Measurements from ENCODE around the gene CBFA2T2.
"Not testable (repeated sequence)": the region's sequence is repeated elsewhere in the genome, so short reads cannot be mapped to it uniquely, and the experiment has no call there.

The CBFA2T2 gene

DNA sequence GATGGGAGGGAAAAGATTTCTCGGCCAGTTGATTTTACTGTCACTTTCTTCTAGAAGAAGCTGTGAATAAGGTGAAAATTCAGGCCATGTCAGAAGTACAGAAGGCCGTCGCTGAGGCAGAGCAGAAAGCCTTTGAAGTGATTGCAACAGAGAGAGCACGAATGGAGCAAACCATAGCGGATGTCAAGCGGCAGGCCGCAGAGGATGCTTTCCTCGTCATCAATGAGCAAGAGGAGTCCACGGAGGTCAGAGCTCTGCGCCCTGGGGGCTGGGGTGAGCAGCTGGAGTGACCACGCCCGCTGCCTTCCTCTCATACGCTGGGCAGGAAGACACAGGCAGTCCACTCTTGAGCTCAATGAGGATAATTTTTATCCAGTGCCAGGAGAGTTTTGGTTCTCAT is 150.4 kb downstream of the CBFA2T2 start:
- H3K4me3 ChIP-seq (ENCODE audit: low read depth, low read length): no peak overlapping the region
- TF ChIP-seq, protein P1, sequence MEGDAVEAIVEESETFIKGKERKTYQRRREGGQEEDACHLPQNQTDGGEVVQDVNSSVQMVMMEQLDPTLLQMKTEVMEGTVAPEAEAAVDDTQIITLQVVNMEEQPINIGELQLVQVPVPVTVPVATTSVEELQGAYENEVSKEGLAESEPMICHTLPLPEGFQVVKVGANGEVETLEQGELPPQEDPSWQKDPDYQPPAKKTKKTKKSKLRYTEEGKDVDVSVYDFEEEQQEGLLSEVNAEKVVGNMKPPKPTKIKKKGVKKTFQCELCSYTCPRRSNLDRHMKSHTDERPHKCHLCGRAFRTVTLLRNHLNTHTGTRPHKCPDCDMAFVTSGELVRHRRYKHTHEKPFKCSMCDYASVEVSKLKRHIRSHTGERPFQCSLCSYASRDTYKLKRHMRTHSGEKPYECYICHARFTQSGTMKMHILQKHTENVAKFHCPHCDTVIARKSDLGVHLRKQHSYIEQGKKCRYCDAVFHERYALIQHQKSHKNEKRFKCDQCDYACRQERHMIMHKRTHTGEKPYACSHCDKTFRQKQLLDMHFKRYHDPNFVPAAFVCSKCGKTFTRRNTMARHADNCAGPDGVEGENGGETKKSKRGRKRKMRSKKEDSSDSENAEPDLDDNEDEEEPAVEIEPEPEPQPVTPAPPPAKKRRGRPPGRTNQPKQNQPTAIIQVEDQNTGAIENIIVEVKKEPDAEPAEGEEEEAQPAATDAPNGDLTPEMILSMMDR (IDR thresholded peaks at IDR 0.05; ENCODE audit: low read depth, low read length): no peak

- no peak overlapping the region for H3K4me3 ChIP-seq (ENCODE audit: low read depth, low read length)
- TF ChIP-seq, protein P1 (IDR thresholded peaks at IDR 0.05; ENCODE audit: low read depth, low read length): no peak
These were observed 154.6 kb downstream of the CBFA2T2 start for GRCh38 chr20:33644313-33645071.

DNA sequence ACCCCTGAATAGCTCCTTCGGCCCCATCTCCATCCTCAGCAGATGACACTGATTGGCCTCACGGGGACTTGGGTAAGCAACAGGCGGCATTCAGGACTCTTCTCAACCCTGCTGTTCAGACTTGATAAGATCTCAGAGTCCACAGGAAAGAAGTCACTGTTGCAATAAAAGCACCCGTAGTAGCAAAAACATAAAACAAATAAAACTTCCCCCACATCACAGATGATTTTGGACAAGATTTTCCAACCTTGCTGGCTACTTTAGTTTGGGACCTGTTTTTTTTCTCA is 155.1 kb downstream of the CBFA2T2 start:
- TF ChIP-seq, protein P1 (IDR thresholded peaks at IDR 0.05; ENCODE audit: low read depth, low read length): no peak
- H3K4me3 ChIP-seq (ENCODE audit: low read depth, low read length): no peak overlapping the region

DNA sequence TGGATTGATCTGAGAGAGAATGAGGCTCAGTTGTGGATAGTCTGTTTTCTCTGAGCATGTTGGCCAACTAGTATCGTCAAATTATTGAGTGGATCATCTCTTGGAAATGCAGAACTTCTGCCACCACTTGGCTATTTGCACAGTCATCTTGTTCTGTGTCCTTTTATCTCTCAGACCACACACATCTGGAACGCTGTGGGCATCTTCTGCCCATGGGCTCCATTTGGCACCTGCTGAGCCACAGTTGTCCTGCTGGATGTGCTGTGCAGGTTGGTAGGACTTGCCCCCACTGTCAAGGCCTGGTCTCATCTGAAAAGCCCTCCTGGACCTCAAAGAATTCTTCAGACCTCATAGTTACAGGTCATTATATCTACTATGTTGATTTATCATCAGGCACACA is 155.5 kb downstream of the CBFA2T2 start:
- TF ChIP-seq, protein P1 (IDR thresholded peaks at IDR 0.05; ENCODE audit: low read depth, low read length): no peak
- no peak overlapping the region for H3K4me3 ChIP-seq (ENCODE audit: low read depth, low read length)

DNA sequence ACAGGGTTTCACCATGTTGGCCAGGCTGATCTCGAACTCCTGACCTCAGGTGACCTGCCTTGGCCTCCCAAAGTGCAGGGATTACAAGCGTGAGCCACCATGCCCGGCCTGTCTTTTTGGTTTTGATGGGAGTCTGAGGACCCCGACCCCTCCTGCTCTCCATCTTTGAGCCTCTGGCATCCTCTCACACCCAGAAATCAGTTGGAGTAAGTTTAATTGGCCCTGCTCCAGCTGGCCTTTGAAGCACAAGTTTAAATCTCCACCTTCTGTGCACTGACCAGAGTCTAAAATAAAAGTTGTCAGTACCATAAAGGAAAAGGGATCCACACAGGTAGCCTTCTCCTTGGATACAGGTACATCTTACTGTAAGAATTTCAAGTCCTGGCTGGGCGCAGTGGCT is 156.3 kb downstream of the CBFA2T2 start:
- TF ChIP-seq, protein P1 (IDR thresholded peaks at IDR 0.05; ENCODE audit: low read depth, low read length): no peak
- H3K4me3 ChIP-seq (ENCODE audit: low read depth, low read length): no peak overlapping the region

GRCh38 chr20:33646959-33647602 is 157.2 kb downstream of the CBFA2T2 start:
- not testable (repeated sequence) for H3K4me3 ChIP-seq (ENCODE audit: low read depth, low read length)

- H3K4me3 ChIP-seq (ENCODE audit: low read depth, low read length): no peak overlapping the region
- TF ChIP-seq, protein P1 (IDR thresholded peaks at IDR 0.05; ENCODE audit: low read depth, low read length): no peak
These were observed 157.9 kb downstream of the CBFA2T2 start for GRCh38 chr20:33647603-33648395.

Measured in WI38 (cell line).